DMS153 treated with DMSO at 0.1 percent for 48 hours (cell line): ENCODE measurements around the gene SDK1.
"Not testable (repeated sequence)": the region's sequence is repeated elsewhere in the genome, so short reads cannot be mapped to it uniquely, and the experiment has no call there.

Source experiments
- DNase-seq: peaks from one replicate; lab custom pipeline; 2025; ENCODE audit not compliant: unreplicated experiment; lab: John Stamatoyannopoulos, UW

SDK1 gene

GRCh38 chr7:3910054-3910453 lies 609.0 kb downstream of the SDK1 start:
- no peak for DNase-seq

DNA sequence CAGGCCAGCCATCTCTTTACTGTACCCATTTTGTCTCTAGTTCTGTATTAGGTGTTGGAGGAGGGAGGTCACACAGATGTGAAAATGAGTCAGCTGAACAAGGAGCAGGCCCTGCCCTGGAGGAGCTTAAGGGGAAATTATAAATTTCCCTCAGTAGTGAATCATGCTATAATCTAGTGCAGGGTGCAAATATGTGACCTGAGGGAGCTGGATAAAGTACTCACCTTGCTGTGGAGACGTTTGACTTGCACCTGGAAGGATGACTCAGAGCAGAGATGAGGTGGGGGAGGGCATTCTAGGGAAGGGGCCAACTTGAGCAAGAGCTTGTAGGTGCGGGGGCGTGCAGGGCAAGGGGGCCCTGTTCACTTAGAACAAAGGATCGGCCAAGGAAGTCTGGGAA lies 610.6 kb downstream of the SDK1 start:
- DNase-seq = no peak

DNA sequence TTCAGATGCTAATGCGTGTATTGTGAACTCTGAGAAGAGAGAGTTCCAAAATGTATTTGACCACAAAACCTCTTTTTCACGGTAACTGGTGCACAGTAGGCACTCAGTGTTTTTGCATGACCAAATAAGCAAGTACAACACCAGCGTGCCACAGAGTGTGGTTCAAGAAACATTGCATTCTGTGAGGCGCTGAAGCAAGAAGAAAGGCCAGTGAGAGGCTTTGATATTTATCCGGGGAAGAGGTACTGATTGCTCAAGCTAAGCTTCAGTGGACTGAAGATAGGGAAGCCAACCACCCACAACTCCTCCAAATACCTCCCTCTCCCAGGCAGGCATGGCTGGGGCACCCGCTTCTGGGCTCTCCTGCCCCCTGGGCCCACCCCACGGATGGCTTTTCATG lies 611.2 kb downstream of the SDK1 start:
- no peak for DNase-seq

- no peak for DNase-seq
Observed at GRCh38 chr7:3914051-3914775, 613.2 kb downstream of the SDK1 start.

DNA sequence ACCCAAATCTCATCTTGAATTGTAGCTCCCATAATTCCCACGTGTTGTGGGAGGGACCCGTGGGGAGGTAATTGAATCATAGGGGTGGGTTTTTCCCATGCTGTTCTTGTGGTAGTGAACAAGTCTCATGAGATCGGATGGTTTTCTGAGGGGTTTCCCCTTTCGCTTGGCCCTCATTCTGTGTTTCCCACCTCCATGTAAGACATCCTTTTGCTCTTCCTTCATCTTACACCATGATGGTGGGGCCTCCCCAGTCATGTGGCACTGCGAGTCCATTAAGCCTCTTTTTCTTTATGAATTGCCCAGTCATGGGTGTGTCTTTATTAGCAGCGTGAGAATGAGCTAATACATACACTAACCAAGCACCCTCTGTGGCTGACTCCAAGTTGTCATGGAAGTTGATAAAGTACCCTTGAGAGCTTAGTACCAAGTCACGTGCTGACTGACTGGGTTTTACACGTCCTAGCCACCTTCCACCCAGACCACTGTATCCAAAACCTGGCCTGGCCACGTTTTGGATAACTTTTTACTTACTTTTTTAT lies 614.4 kb downstream of the SDK1 start:
- no peak for DNase-seq

GRCh38 chr7:3916146-3916545 lies 615.1 kb downstream of the SDK1 start:
- peak; percentile 28 for DNase-seq

- no peak for DNase-seq
Observed at GRCh38 chr7:3917436-3917835, 616.4 kb downstream of the SDK1 start.

- DNase-seq = no peak
Observed at GRCh38 chr7:3918576-3918975, 617.5 kb downstream of the SDK1 start.

GRCh38 chr7:3922175-3922635 lies 621.2 kb downstream of the SDK1 start:
- no peak for DNase-seq

DNA sequence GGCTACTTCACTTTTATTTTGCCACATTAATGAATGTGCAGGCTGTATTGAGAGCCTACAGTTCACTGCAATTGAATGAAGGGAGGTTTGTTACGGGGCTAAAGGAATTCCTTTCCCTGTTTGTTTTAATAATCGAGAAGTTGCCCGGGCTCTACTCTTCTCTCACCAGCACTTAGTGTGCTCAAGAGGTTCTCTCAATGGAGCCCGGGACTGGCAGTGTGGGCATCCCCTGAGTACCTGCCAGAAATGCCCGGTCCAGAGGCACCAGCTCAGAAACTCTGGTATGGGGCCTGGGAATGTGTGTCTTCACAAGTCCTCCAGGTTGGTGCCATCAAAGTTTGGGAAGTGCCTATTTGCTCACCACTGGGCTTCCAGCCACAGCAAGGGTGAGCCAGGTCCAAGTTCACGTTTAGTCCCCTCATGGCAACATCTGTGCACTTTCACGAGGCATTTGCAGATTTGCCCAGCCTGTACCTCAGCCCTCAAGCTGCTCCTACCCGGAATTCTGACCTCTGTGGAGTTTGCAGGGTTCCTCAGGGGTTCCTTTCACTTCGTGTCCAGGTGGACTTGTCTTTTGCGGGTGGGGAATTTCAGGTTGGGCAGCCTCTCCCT lies 622.4 kb downstream of the SDK1 start:
- DNase-seq = no peak

- DNase-seq = no peak
Observed at GRCh38 chr7:3924277-3924676, 623.2 kb downstream of the SDK1 start.

DNA sequence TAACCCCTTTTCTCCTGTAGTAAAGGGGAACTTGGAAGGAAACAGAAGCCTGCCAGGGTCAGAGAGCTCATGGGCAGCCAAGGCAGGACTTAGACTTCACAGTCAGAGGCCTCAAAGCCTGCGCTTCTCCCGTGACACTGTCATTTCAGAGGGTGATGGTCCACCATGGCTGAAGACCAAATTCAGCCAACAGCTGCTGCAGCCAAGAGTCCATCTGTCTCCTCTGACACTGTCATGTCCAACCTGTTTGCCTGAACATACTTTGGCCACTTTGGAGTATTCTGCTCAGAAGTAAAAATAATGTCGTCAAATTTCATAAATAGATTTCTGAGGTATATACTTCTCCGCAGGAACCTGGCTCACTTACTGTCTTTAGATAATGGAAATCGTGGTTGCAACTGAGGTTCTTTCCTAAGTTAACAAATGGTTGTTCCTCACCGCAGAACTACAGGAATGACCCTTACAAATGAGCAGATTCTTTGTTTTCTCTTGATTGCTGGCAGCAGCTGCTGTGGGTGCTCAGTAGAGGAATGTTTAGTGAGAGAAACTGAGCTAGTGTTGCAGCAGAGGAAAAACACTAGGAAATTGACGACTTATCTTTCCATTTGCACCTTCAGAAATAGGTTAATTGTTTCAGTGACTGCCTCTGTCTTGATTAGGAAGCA lies 626.5 kb downstream of the SDK1 start:
- DNase-seq = no peak

- DNase-seq = no peak
Observed at GRCh38 chr7:3928727-3929515, 627.9 kb downstream of the SDK1 start.

- DNase-seq = no peak
Observed at GRCh38 chr7:3931843-3932242, 630.8 kb downstream of the SDK1 start.

DNA sequence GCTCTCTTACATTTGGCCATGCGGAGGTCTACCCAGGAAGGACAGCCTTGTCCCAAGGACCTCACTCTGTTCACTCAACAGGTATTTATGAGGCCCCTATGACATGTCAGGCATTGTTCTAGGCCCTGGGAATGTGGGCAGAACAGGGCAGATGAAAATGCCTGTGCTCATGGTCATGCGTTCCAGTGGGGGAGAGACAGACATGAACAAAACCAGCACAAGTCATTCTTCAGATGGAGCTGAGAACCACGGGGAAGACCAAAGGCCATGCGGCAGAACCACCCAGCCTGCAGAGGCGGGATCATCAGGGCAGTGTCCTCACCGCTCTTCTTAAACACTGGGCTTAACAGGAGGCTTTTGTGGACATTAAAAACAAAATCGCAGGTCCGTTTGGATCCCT lies 636.1 kb downstream of the SDK1 start:
- DNase-seq = no peak

DNA sequence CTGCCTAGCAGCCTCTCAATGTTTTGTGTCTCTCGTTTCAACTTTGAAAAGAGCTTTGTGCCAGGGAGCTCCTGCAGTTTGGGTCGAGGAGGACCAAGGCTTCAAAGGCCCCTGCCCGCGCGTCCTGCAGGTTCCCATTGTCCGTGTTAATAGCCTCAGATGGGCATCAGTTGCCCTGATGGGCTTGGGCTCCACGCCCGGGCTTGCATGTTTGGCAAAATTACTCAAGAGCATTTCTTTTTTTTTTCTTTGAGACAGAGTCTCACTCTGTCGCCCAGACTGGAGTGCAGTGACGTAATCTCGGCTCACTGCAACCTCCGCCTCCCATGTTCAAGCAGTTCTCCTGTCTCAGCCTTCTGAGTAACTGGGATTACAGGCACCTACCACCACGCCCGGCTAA lies 636.6 kb downstream of the SDK1 start:
- no peak for DNase-seq

- DNase-seq = not testable (repeated sequence)
Observed at GRCh38 chr7:3941706-3942105, 640.7 kb downstream of the SDK1 start.

GRCh38 chr7:3942276-3942675 lies 641.2 kb downstream of the SDK1 start:
- no peak for DNase-seq

GRCh38 chr7:3942816-3943745 lies 642.0 kb downstream of the SDK1 start:
- DNase-seq = peak; percentile 93
